GM19452 (cell line): Measurements from ENCODE around the gene KCTD4.

ENCODE experiments used
- ATAC-seq: cut with Tn5 transposase; IDR thresholded peaks from one replicate; pipeline ENCODE4 v1.9.1; 2021; ENCODE audit not compliant: unreplicated experiment

Gene KCTD4

DNA sequence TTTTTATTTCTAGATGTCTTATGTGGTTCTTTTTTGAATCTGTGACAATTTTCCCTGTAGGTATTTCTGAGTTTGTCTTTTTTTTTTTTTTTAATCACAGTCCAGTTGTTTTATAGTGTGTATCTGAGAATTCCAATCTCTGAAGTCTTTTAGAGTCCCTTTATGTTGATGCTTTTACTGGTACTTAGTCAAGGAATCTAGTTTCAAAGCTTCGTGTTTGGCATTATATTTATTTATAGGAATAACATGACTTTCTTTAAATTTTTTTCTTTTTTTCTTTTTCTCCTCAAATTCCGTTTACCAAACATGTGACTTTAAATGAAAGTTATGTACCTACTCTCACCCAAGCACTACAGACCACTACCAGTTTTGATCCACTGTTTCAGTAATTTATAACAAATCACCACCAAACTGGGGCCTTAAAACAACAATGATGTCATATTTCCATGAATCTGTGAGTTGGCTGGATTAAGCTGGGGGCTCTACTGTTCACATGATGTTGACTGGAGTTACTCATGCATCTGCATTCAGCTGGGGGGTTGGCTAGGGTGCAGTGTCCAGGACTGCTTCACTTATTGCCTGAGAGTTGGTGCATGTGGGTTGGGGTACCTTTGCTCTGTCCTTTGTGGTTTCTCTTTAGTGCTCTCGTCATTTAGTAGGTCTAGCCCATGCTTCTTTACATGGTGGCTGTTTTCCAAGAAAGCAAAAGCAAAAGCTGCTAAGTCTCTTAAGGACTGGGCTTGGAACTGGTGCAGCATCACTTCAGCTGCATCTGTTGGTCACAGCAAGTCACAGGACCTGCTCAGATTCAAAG, 22.3 kb downstream of the KCTD4 start:
- no peak for ATAC-seq

DNA sequence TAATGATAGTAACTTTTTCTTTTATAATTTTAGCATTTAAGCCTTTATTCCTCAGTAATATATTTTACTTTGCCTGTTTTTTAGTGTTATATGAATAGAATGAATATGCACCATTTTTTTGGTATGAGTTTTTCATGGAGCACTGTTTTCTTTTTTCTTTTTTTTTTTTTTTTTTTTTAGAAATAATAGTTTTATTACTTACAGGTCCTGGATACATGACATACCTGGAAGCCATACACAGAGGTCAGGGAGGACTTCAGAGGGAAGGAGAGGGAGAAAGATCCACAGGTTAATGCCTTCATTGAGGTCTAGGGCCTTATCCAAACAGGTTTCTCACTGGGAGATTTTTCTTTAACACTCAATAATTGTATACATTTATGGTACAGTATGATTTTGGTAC, 26.4 kb downstream of the KCTD4 start:
- no peak for ATAC-seq

DNA sequence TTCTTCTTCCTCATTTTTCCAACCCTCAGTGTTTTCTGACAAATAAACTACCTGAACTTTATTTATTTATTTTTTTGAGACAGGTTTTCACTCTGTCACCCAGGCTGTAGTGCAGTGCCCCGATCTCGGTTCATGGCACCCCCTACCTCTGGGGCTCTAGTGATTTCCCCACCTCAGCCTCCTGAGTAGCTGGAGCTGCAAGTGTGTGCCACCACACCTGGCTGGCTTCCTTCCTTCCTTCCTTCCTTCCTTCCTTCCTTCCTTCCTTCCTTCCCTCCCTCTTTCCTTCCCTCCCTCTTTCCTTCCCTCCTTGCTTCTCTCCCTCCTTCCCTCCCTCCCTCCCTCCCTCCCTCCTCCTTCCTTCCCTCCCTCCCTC, 32.3 kb downstream of the KCTD4 start:
- ATAC-seq, result no peak

DNA sequence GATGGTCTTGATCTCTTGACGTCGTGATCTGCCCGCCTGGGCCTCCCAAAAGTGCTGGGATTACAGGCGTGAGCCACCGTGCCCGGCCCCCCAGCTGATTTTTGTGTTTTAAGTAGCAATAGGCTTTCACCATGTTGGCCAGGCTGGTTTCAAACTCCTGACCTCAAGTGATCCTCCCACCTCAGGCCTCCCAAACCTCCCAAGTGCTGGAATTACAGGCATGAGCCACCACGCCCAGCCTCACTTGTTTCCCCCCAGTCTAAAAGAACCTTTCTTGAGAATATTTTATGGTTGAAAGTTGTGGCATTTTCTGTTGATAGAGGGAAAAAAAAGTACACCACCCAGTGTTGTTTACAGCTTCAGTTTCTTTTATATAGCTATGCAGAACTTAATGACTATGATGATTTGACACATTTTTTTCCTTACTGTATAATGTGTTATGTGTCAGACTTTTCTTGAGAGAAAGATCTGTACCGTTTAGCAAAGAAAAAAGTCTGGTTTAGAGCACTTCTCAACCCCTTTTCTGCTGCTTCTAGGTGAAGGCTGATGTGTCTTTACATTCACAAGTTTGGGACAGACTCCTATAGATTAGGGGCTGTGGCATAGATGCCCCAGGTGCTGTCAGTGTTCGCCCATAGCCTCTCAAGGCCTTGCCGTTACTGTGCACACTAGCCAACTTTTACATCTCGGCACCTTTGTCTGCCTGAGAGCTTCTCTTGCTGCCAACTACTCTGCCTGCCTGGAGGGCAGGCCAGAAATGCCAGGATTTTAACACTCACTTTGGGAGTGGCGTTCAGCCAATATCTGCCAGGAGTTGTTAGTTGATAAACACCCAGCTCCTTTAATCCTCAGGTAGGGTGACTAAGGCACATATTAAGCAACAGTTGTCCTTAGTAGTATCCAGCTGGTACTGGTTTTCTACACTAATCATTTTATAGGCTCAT, 33.0 kb downstream of the KCTD4 start:
- ATAC-seq, result no peak

- ATAC-seq, result no peak
These were observed 34.0 kb downstream of the KCTD4 start for GRCh38 chr13:45166858-45167257.

GRCh38 chr13:45162821-45163220, 38.0 kb downstream of the KCTD4 start:
- ATAC-seq, result no peak

GRCh38 chr13:45162194-45162593, 38.7 kb downstream of the KCTD4 start:
- ATAC-seq, result no peak

- no peak for ATAC-seq
These were observed 44.1 kb downstream of the KCTD4 start for GRCh38 chr13:45156565-45157361.

- no peak for ATAC-seq
These were observed 50.9 kb downstream of the KCTD4 start for GRCh38 chr13:45149964-45150363.

GRCh38 chr13:45143346-45143751, 57.5 kb downstream of the KCTD4 start:
- ATAC-seq, result no peak
